NOMO-1 treated with dmso at 0.1 percent for 144 hours (cell line): ENCODE measurements around the gene SH3RF2.
"Not testable (repeated sequence)": the region's sequence is repeated elsewhere in the genome, so short reads cannot be mapped to it uniquely, and the experiment has no call there.

Experiments
- DNase-seq: peaks from one replicate; lab custom pipeline; 2025; ENCODE audit not compliant: unreplicated experiment; lab: John Stamatoyannopoulos, UW

Gene SH3RF2

GRCh38 chr5:146005723-146006122, 69.3 kb downstream of the SH3RF2 start:
- no peak for DNase-seq

DNA sequence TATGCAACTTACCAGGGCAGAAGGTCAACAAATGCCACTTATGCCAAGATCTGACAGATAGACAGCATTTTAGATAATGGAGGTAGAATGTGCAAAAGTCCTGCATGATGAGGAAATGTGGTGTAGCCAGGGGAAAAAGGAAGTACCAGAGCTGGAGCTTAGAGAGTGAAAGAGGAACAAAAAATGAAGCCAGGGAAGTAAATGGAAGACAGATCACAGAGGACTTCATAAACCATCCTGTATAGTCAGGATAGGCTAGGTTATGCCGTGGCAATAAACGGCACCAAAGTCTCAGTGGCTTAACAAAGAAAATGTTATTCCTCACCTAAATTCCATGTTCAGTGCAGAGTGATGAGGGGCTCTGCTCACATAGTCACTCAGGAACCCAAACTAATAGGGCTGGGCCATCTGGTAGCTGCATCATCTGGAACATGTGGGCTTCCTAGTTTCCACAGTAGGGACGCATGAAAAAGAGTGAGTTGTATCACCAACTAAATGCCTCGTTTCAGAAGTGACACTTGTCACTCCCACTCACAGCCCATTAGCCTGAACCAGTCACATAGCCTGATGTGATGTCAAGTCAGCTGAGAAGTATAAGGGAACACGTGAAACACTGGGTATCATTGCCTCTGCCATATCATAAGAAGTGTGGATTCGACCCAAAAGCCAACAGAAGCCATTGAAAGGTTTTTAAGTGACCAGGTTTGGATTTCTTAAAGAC, 70.3 kb downstream of the SH3RF2 start:
- peak; percentile 86 for DNase-seq

GRCh38 chr5:146007270-146007669, 70.9 kb downstream of the SH3RF2 start:
- DNase-seq, result peak; percentile 89

DNA sequence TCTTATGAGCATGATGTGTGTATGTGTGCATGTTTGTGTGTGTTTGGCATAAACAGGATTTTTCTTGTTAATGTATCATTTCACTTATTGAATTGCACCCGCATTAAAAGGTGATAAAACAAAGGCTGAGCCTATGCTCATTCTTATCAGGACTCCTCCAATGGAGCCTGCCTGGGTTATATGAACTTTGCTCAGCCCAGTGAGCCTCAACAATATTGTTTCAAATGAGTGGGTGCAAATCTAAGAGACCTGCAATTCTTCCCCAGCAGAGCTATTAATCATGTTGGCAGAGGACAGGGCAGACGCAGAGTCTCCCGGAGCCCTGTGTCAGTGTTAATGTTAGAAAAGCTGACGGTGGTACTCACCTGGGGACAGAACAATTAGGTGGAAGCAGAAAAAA, 71.6 kb downstream of the SH3RF2 start:
- no peak for DNase-seq

DNA sequence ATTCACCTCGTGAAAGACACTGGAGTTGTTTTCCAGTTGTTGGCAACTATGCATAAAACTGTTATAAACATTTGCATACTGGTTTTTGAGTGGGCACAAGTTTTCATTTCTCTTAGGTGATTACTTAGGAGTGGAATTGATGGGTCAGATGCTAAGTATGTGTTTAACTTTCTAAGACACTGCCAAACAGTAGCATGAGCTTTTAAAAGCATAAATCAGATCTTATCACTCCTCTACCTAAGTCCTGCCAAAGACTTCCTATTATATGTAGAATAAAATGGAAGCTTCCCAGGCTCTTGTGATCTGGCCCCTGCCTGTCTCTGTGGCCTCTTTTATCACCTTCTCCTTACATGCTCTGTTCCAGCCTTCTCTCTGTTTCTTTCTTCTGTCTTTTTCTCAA, 72.6 kb downstream of the SH3RF2 start:
- no peak for DNase-seq

DNA sequence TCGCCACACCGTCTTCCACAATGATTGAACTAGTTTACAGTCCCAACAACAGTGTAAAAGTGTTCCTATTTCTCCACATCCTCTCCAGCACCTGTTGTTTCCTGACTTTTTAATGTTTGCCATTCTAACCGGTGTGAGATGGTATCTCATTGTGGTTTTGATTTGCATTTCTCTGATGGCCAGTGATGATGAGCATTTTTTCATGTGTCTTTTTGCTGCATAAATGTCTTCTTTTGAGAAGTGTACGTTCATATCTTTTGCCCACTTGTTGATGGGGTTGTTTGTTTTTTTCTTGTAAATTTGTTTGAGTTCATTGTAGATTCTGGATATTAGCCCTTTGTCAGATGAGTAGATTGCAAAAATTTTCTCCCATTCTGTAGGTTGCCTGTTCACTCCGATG, 74.1 kb downstream of the SH3RF2 start:
- not testable (repeated sequence) for DNase-seq

- DNase-seq, result no peak
Observed at GRCh38 chr5:146013761-146014160, 77.4 kb downstream of the SH3RF2 start.

DNA sequence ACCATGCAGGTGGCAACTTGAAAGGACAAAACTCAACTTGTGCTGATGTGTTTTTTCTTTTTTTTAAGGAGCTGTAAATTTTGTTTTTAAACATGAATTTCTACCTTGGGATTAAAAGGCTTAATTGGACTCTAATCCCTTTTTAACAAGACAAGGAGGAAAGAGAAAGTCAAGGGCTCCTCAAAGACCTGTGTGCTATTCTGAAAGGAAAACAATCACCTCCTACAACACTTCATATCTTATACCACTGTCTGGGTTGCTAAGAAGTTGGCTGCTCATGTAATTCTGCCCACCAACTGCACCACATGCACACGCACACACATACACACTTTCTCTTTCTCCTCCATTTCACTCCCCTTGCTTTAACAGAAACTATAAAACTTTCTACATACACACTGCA, 78.6 kb downstream of the SH3RF2 start:
- DNase-seq, result no peak

DNA sequence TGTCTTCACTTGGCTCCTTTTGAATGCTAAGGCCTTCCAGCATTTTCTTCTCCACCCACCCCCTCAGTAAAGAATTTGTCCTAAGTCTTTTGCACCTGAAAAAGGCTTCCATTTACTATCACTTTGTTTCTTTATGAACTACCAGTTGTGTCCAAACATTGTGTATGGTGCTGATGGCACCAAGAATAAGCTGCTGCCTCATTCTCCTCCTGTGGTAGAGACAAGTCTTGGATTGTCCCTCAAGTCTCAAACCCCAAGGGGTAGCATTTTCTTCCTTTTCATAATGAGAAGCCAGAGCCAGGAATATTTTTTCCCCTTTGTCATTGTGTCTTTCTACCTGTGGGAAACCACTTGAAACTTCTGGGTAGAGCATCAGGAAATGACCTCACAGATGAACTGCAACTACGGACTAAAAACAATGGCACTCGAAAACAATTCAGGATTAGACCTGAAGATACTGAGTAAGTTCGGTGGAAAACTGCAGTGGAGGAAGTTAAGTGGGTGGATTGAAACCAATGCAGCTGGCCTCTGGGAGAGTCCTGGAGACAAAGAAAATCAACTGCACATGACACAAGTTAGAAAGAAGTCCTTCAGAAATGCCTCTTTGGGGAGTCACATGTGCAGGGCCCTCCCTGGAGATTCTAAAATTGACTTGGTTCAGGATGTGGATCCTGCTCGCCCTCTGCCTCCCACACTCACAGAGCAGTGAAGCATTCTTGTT, 80.5 kb downstream of the SH3RF2 start:
- DNase-seq, result no peak

DNA sequence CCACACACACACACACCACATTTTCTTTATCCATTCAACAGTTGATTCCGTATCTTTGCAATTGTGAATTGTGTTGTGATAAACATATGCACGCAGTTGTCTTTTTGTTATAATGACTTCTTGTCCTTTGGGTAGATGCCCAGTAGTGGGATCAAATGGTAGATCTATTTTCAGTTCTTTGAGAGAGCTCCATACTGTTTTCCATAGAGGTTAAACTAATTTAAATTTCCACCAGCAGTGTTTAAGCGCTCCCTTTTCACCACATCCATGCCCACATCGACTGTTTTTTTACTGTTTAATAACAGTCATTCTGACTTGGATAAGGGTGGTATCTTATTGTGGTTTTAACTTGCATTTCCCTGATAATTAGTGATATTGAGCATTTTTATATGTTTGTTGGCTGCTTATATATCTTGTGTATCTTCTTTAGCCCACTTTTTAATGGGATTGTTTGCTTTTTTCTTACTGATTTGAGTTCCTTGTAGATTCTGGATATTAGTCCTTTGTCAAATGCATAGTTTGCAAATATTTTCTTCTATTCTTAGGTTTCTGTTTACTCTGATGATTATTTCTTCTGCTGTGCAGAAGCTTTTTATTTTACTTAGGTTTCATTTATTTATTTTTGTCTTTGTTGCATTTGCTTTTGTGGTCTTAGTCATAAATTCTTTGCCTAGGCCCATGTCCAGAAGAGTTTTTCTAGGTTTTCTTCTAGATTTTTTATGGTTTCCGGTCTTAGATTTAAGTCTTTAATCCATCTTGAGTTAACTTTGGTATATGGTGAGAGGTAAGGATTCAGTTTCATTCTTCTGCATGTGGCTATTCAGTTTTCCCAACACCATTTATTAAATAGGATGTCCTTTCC, 82.4 kb downstream of the SH3RF2 start:
- no peak for DNase-seq

GRCh38 chr5:146020100-146020499, 83.7 kb downstream of the SH3RF2 start:
- no peak for DNase-seq

DNA sequence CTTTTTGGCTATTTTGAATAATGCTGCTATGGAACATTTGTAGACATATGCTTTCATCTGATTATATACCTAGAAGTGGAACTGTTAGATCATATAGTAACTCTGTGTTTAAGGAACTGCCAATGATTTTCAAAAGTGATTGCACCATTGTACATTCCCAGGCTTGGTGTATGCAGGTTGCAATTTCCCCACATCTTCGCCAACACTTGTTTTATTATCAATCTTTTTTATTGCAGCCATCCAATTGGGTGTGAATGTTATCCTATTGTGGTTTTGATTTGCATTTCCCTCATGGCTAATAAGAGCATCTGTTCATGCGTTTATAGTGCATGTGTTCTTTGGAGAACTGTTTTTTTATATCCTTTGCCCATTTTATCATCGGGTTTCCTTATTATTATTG, 87.7 kb downstream of the SH3RF2 start:
- no peak for DNase-seq

GRCh38 chr5:146025114-146025680, 88.8 kb downstream of the SH3RF2 start:
- DNase-seq, result no peak

- DNase-seq, result no peak
Observed at GRCh38 chr5:146025681-146026080, 89.3 kb downstream of the SH3RF2 start.

DNA sequence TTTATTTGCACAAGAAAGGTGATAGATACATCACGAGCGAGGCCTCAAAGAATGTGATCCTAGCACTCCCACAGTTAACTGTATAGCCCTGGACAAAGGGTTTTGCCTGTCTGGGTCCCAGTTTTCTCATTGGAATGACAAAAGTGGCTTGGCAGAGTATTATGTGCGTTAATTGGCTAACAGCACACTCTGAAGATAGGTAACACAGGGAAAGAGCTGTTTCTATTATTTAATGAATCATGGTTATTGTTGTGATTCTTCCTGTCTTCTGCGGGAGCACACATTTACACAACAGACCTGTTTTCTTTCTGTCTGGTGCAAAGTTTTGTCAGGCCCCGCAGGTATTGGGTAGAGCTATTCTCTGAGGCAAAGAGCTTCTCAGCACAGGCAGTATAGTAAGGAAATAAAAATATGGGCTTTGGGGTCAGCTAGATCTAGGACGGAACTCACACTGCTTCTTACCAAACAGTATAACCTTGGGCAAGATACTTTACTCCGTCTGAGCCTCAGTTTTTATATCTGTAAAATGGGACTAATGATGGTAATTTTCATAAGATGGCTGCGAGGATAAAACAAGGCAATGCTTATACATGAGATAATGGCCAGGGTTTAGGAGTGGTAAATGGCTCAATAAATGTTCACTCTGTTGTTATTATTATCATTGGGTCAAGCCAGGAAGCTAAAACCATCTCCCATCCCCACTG, 90.1 kb downstream of the SH3RF2 start:
- DNase-seq, result no peak

- no peak for DNase-seq
Observed at GRCh38 chr5:146027751-146028150, 91.4 kb downstream of the SH3RF2 start.

GRCh38 chr5:146032911-146033310, 96.5 kb downstream of the SH3RF2 start:
- DNase-seq, result no peak

GRCh38 chr5:146034127-146034526, 97.7 kb downstream of the SH3RF2 start:
- no peak for DNase-seq

GRCh38 chr5:146034605-146035004, 98.2 kb downstream of the SH3RF2 start:
- no peak for DNase-seq

GRCh38 chr5:146039420-146039819, 103.0 kb downstream of the SH3RF2 start:
- peak; percentile 22 for DNase-seq

- no peak for DNase-seq
Observed at GRCh38 chr5:146040527-146040926, 104.1 kb downstream of the SH3RF2 start.
